Fibroblast of the conjunctiva (primary cell): ENCODE measurements around the gene POGZ.
"Not testable (repeated sequence)": the region's sequence is repeated elsewhere in the genome, so short reads cannot be mapped to it uniquely, and the experiment has no call there.

ENCODE experiments used
- DNase-seq: peaks from one replicate; pipeline ENCODE4 v3.0.0-alpha.2; 2010; ENCODE audit warnings: low read depth

POGZ gene

GRCh38 chr1:151419819-151420218, 39.5 kb downstream of the POGZ start:
- DNase-seq: no peak

GRCh38 chr1:151418081-151418480, 41.2 kb downstream of the POGZ start:
- DNase-seq: no peak

DNA sequence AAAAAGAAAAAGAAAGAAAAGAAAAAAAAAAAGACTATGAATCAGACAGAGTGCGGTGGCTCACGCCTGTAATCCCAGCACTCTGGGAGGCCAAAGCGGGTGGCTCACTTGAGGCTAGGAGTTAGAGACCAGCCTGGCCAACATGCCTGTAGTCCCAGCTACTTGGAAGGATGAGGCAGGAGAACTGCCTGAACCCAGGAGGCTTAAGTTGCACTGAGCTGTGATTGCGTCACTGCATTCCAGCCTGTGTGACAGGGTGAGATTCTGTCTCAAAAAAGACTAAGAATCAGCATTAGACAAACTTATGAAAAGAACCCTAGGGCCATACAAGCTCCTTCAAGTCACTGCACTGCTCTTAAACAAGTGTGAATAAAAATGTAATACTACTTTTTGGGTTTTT, 43.1 kb downstream of the POGZ start:
- DNase-seq: no peak

GRCh38 chr1:151411884-151412283, 47.4 kb downstream of the POGZ start:
- DNase-seq: no peak

DNA sequence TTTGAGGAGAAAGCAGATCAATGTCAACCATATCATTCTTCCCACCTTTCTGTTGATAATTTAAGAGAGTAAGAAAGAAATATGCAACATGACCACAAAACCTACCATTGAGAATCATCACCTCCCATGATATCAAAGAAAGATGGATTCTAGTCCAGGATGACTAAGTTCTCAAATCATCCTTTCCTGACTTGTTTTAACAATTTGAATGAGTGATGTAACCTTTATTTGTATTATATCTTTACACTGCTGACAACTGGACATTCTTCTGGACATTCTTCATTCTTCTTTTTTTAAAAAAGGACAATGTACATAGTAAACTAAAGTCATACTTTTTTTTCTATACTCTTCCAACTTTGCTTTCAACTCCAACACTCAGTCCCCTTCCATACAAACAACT, 50.4 kb downstream of the POGZ start:
- DNase-seq: no peak

DNA sequence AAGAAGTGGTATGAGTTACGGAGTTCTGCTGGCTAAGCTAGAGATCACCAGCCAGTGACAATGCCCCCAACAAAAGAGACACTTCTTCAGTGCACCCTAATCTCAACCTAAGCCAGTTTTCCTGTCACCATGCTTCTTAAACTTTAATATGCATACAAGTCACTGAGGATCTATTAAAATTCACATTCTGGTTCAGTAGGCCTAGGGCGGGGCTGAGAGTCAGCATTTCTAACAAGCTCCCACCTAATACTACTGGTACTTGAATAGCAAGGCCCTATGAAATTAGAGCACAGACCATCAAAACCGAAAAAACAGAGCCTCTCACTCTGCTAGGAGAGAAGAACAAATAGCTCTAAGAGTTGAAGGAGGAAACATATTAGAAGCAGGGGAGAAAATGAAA, 52.0 kb downstream of the POGZ start:
- DNase-seq: no peak

DNA sequence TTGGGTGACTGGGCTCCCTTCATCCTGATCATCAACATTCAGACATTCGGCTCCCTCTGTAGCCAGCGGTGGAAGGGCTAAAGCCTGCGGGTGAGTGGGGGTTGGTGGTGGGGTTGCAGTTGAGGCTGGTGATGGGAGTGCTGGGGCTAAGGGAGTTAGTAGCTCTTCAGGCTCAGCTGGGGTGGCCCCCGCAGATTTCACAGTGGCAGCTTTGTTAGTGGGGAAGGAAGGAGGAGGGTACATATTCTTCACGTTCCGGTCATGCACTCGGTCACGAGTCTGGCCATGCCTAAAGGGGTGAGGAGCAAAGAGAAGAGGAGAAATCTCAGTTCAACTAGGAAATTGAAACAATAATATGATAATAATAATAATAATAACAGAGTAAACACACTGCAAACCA, 53.1 kb downstream of the POGZ start:
- no peak for DNase-seq

DNA sequence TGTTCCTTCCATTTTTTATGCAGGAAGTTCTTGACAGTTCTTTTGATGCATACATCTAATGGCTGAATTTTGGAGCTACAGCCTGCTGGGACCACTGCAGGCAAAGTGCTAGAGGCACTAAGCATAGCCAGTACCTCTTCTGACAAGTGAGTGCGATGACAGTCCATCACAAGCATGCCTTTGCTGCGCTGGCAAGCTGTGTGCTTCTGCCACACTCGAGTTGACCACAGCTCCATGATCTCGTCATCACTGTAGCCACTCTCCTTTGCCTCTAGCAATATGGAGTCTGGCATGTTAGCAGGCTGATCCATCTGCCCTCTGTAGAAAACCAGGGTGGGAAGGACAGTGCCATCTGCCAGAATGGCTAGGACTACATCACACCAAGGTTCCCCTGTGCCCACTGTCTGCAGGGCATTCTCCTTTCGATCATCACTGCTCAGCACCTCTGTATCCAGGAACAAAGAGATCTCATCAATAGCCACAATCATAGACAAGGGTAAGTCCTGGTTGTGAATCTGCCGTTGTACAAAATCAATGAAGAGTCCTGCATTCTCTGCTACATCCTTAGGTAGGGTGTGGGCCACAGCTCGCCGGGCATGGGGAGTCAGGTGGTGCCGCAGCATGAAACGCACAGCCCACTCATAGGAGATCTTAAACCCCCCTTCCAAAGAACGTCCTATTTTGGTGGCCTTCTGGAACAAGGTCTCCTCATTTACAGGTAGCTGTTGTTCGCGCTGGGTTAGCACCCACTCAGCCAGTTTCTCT, 53.9 kb downstream of the POGZ start:
- no peak for DNase-seq

DNA sequence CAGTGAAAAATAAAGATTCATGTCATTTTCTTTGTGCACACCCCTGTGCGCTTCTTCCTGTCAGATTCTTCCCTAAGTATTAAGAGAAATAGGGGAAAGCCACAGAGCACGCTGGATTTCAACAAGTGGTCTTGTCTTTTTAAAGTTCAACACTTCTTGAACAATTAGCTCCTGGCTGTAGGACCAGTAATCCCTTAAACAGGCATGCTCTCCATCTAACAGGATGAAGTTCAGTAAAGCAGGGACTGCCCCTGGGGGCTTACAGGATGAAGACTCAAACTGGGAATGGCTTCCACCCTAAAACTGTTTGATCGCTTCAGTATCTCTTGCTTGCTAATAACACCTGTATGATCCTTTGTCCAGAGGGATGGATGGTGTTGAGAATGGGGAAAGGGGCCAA, 55.7 kb downstream of the POGZ start:
- DNase-seq: no peak

GRCh38 chr1:151402764-151403163, 56.5 kb downstream of the POGZ start:
- DNase-seq: no peak

DNA sequence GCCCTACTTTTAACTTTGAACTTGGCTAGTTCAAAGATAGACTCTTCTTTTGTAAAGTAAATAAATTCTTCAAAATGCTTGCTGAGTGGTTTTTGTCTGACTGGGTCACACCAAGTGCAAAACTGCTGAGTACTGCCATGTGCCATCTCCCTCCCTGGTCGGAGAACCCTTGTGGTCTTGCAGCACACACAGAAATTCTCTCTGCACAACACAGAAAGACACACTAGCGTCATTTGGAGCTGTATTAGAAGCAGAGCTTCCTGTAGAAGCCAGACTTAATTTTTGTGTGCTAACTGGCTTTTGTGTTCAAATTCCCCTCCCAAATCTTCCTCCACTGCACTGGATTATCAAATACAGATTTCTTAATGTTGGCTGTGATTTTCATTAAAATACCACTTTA, 57.4 kb downstream of the POGZ start:
- DNase-seq: no peak

- no peak for DNase-seq
Observed at GRCh38 chr1:151401125-151401788, 58.0 kb downstream of the POGZ start.

GRCh38 chr1:151399324-151400171, 59.7 kb downstream of the POGZ start, which contains the start of gene PSMB4:
PSMB4 (plus strand) TSS chr1:151399573; CDS start chr1:151399588, 15 bp downstream.
- peak; percentile 89 for DNase-seq

- DNase-seq: not testable (repeated sequence)
Observed at GRCh38 chr1:151396265-151396664, 63.0 kb downstream of the POGZ start.

DNA sequence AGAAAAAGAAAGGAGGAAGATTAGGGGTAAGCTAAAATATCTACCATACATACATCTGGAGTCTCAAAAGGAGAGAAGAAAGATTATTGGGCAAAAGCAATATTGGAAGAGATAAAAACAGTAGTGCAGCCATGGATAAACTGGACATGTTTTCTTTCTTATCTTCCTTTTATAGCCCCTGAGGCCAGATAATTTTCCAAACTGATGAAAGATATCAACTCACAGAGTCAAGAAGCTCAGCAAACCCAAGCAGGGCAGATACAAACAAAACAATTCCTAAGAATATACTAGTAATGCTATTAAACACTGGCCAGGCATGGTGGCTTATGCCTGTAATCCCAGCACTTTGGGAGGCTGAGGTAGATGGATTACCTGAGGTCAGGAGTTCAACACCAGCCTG, 65.7 kb downstream of the POGZ start:
- DNase-seq: no peak

DNA sequence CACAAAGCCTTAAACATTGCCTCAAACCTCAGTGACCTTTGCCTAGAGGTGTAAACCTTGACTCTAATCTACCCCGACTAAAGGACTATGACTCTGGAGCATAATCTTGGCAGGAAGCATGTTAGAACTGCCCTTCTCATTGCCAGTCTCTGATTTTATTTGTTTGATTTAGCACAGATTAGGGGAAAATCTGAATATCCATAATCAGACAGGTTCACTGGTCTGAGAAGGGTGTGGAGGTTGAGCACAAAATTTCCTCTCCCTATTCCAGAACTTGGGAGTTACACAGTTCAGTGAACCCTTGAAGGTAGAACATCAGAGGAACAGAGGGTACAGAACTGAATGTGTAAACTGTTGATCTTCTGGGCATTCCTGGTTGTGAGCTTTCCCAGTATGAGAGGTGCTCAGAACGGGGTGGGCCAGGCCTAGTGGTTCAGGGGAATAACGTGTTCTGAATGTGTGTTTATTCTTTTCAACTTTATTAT, 68.2 kb downstream of the POGZ start:
- no peak for DNase-seq

DNA sequence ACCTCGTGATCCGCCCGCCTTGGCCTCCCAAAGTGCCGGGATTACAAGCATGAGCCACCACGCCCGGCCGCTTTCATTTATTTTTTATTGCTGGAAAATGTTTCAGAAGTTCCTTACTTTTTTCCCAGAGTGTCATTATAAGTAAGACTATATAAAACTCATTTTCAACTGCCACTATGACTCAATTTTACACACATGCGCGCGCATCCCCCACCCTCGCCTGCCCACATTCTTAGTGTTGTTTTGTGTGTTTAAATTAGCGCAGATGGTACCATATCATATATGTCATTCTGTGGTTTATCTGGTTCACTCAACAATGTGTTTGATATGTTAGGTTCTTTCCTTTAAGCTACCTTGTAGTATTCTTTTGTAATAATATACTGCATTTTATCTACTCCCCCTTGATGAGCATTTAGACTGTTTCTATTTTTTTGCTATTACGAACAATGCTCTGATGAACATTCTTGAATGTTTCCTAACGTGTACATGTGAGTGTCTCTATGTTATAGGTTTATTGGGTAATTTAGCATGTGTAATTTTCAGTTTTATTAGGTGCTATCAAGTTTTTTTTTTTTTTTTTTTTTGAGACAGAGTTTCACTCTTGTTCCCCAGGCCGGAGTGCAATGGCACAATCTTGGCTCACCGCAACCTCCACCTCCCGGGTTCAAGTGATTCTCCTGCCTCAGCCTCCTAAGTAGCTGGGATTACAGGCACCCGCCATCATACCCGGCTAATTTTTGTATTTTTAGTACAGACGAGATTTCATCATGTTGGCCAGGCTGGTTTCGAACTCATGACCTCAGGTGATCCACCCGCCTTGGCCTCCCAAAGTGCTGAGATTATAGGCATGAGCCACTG, 68.8 kb downstream of the POGZ start:
- not testable (repeated sequence) for DNase-seq

DNA sequence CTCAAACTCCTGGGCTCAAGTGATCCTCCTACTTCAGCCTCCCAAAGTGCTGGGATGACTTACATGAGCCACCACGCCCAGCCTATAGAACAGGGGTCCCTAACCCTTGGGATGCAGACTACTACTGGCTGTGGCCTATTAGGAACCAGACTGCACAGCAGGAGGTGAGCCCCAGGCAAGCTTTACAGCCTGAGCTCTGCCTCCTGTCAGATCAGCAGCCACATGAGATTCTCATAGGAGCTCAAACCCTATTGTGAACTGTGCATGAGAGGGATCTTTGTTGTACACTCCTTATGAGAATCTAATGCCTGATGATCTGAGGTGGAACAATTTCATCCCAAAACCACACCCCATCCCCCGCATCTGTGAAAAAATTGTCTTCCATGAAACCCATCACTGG, 73.3 kb downstream of the POGZ start:
- no peak for DNase-seq

- no peak for DNase-seq
Observed at GRCh38 chr1:151384584-151384983, 74.7 kb downstream of the POGZ start.

DNA sequence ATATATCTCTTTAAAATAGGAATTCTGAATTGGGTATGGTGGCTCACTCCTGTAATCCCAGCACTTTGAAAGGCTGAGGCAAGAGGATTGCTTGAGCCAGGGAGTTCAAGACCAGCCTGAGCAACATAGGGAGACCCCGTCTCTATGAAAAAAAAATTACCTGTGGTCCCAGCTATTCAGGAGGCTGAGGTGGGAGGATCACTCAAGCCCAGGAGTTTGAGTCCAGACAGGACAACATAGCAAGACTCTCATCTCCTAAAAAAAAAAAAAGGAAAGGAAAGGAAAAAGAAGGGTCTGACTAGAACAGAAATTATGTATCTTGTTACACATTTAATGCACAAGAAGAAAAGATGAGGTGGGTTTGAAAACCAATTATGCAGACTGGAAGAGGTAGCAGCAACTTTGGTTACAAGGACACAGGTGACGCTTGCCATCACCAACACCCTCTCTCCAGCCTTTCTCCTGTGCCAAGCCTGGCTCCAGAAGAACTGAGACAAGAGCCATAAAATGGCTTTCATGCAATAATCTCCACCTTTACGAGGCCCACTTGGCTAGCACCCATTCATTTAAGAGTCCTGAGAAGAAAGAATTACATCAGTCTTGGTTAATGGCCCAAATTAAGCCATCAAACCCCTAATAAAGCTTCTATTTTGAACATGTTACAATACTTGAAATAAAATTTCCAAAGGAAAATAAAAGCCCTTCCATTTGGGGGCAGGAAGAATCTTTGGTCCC, 82.0 kb downstream of the POGZ start:
- no peak for DNase-seq

DNA sequence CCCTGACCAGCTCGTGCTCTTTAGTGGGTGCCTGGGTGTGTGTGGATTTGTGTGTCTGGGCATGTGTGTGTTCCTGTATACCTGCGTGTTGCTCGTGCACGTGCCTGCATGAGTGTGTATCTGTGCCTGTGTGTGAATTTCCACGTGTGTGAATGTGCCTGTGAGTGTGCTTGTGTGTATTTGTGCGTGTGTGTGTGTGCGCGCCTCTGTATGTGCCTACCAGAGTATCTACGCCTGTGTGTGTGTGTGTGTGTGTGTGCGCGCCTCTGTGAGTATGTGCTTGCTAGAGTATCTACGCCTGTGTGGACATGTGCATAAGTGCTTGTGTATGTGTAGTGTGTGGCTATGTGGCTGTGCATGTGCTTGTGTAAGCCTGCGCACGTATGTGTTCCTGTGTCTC, 86.1 kb downstream of the POGZ start:
- no peak for DNase-seq
